NCI-H2227 treated with DMSO at 0.1 percent for 48 hours (cell line): ENCODE measurements around the gene LTBP2.
A peak's percentile ranks its signal among the peaks of the same experiment; 100 is the strongest.

Experiments used
- DNase-seq: peaks from one replicate; lab custom pipeline; 2025; lab: John Stamatoyannopoulos, UW

LTBP2 gene

GRCh38 chr14:74571901-74572725 lies 39.9 kb downstream of the LTBP2 start:
- DNase-seq: peak; percentile 22

- DNase-seq: no peak
These were observed 40.6 kb downstream of the LTBP2 start for GRCh38 chr14:74571441-74571841.

- DNase-seq: no peak
These were observed 41.3 kb downstream of the LTBP2 start for GRCh38 chr14:74570696-74571095.

- DNase-seq: no peak
These were observed 42.0 kb downstream of the LTBP2 start for GRCh38 chr14:74569806-74570591.

- DNase-seq: no peak
These were observed 42.6 kb downstream of the LTBP2 start for GRCh38 chr14:74569387-74569786.

GRCh38 chr14:74568911-74569310 lies 43.1 kb downstream of the LTBP2 start:
- no peak for DNase-seq

GRCh38 chr14:74568380-74568649 lies 43.7 kb downstream of the LTBP2 start:
- DNase-seq: no peak

GRCh38 chr14:74567646-74568379 lies 44.2 kb downstream of the LTBP2 start:
- DNase-seq: no peak

GRCh38 chr14:74567219-74567618 lies 44.8 kb downstream of the LTBP2 start:
- DNase-seq: no peak

- DNase-seq: no peak
These were observed 45.6 kb downstream of the LTBP2 start for GRCh38 chr14:74566174-74567141.

GRCh38 chr14:74563586-74564159 lies 48.4 kb downstream of the LTBP2 start:
- no peak for DNase-seq

- no peak for DNase-seq
These were observed 48.8 kb downstream of the LTBP2 start for GRCh38 chr14:74563233-74563585.

- no peak for DNase-seq
These were observed 49.4 kb downstream of the LTBP2 start for GRCh38 chr14:74562515-74563232.

GRCh38 chr14:74558655-74559054 lies 53.4 kb downstream of the LTBP2 start:
- no peak for DNase-seq

- no peak for DNase-seq
These were observed 54.3 kb downstream of the LTBP2 start for GRCh38 chr14:74557691-74558090.

- no peak for DNase-seq
These were observed 56.5 kb downstream of the LTBP2 start for GRCh38 chr14:74555476-74556050.

GRCh38 chr14:74554742-74555362 lies 57.2 kb downstream of the LTBP2 start:
- DNase-seq: no peak

- no peak for DNase-seq
These were observed 59.4 kb downstream of the LTBP2 start for GRCh38 chr14:74552623-74553022.

GRCh38 chr14:74551431-74552371 lies 60.3 kb downstream of the LTBP2 start:
- no peak for DNase-seq
